RWPE2 (cell line): ENCODE measurements around the gene THSD4.
A peak's percentile ranks its signal among the peaks of the same experiment; 100 is the strongest.

Experiments used
- ATAC-seq: fragments of 200-7000 bp; cut with Tn5 transposase; 3 replicates; pipeline ENCODE4 v1.9.1; 2021; ENCODE audit warnings: low read depth
- DNase-seq: peaks from one replicate; pipeline ENCODE4 v3.0.0-alpha.2; 2020; ENCODE audit warnings: low spot score
- H3K27ac ChIP-seq: fragments of 450-650 bp; 2 replicates; pipeline ENCODE4 v1.5.1; 2017; ENCODE audit warnings: mild to moderate bottlenecking; ENCODE audit not compliant: poor library complexity, severe bottlenecking
- H3K27me3 ChIP-seq: fragments of 250-450 bp; sonication (Bioruptor Pico); 2 replicates; pipeline ENCODE4 v1.5.1; 2021; ENCODE audit warnings: mild to moderate bottlenecking, moderate library complexity; ENCODE audit not compliant: insufficient read depth, poor library complexity, severe bottlenecking
- H3K36me3 ChIP-seq: fragments of 250-450 bp; sonication (Bioruptor Pico); 2 replicates; pipeline ENCODE4 v1.5.1; 2020; ENCODE audit warnings: low read depth, mild to moderate bottlenecking, moderate library complexity
- H3K4me1 ChIP-seq: fragments of 250-450 bp; sonication (Bioruptor Pico); 2 replicates; pipeline ENCODE4 v1.5.1; 2021; ENCODE audit warnings: mild to moderate bottlenecking, moderate library complexity; ENCODE audit not compliant: insufficient read depth, poor library complexity, severe bottlenecking
- H3K4me3 ChIP-seq: fragments of 250-450 bp; sonication (Bioruptor Pico); 2 replicates; pipeline ENCODE4 v1.5.1; 2021; ENCODE audit warnings: mild to moderate bottlenecking, moderate library complexity; ENCODE audit not compliant: severe bottlenecking
- H3K9me3 ChIP-seq: fragments of 250-450 bp; sonication (Bioruptor Pico); 2 replicates; pipeline ENCODE4 v1.5.1; 2021; ENCODE audit warnings: mild to moderate bottlenecking, moderate library complexity; ENCODE audit not compliant: severe bottlenecking
- CTCF ChIP-seq: fragments of 450-650 bp; IDR thresholded peaks from one replicate; pipeline ENCODE4 v1.5.1; 2017; ENCODE audit warnings: mild to moderate bottlenecking, moderate library complexity; ENCODE audit not compliant: poor library complexity, severe bottlenecking

THSD4 gene

GRCh38 chr15:71375934-71376333 lies 260.7 kb downstream of the THSD4 start:
- ATAC-seq = no peak

GRCh38 chr15:71379893-71380292 lies 264.6 kb downstream of the THSD4 start:
- Histone ChIP-seq H3K36me3 (peaks cover 7% of the 10 kb centered on the region; the same call in 1 of the 2 replicates), H3K27me3 (no peaks in the 10 kb centered on the region), H3K27ac (no peak overlapping the region), H3K4me3 (no peak overlapping the region), H3K4me1 (peaks cover 6% of the 10 kb centered on the region), H3K9me3 (no peaks in the 10 kb centered on the region)
- no peak for ATAC-seq
- no peak for DNase-seq
- TF ChIP-seq CTCF = no peak

More at GRCh38 chr15:71375934-71376333, 260.7 kb downstream of the THSD4 start:
- H3K4me1 ChIP-seq = peaks cover 9% of the 10 kb centered on the region
- H3K27ac ChIP-seq = no peak overlapping the region
- H3K9me3 ChIP-seq = no peaks in the 10 kb centered on the region
- H3K4me3 ChIP-seq = no peak overlapping the region
- no peak for TF ChIP-seq CTCF
- no peak for DNase-seq
- peaks cover 7% of the 10 kb centered on the region; the same call in 1 of the 2 replicates for H3K36me3 ChIP-seq
- H3K27me3 ChIP-seq = no peaks in the 10 kb centered on the region

GRCh38 chr15:71380345-71380744 lies 265.1 kb downstream of the THSD4 start:
- ATAC-seq (no peak), DNase-seq (no peak)
- Histone ChIP-seq H3K4me3 (no peak overlapping the region), H3K27me3 (no peaks in the 10 kb centered on the region), H3K4me1 (peaks cover 9% of the 10 kb centered on the region), H3K9me3 (no peaks in the 10 kb centered on the region), H3K27ac (no peak overlapping the region), H3K36me3 (peaks cover 7% of the 10 kb centered on the region; the same call in 1 of the 2 replicates)
- no peak for TF ChIP-seq CTCF

- Histone ChIP-seq H3K4me1 (peaks cover 9% of the 10 kb centered on the region), H3K27me3 (no peaks in the 10 kb centered on the region), H3K9me3 (no peaks in the 10 kb centered on the region), H3K4me3 (no peak overlapping the region), H3K36me3 (peaks cover 14% of the 10 kb centered on the region), H3K27ac (peak overlapping the region; percentile 32)
- TF ChIP-seq CTCF = no peak
- DNase-seq (no peak), ATAC-seq (no peak)
Measured at GRCh38 chr15:71384501-71384900, 269.2 kb downstream of the THSD4 start.

GRCh38 chr15:71385026-71385425 lies 269.8 kb downstream of the THSD4 start:
- no peak overlapping the region for H3K4me3 ChIP-seq
- no peak for TF ChIP-seq CTCF

More at GRCh38 chr15:71385026-71385425, 269.8 kb downstream of the THSD4 start:
- no peaks in the 10 kb centered on the region for H3K27me3 ChIP-seq
- peaks cover 12% of the 10 kb centered on the region for H3K4me1 ChIP-seq
- H3K27ac ChIP-seq = peak overlapping the region; percentile 32
- H3K9me3 ChIP-seq = no peaks in the 10 kb centered on the region
- DNase-seq (no peak), ATAC-seq (no peak)
- peaks cover 14% of the 10 kb centered on the region for H3K36me3 ChIP-seq
